ENCODE measurements around the gene PAM.

Gene PAM

DNA sequence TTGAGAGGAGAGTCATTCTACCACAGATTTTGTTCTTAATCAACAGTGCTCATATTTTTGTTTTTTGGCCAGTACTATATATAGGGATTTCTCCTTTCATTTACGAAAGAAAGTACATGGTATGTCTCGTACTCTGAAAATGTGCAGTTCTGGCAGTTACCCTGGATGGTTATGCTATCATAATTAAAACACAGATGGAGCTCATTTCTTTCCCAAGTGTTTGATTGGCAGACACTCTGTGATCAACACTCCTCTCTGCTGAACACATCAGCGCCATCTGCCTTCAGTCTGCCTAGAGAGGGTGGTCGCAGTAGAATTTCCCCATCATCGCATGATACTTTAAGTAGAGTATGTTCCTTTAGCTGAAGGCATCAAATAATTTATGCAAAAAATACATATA, 64.5 kb downstream of the PAM start:
- no peak overlapping the region for H3K27ac ChIP-seq (ENCODE audit: poor library complexity, severe bottlenecking)
- TF ChIP-seq CTCF (IDR thresholded peaks at IDR 0.05; ENCODE audit: poor library complexity, severe bottlenecking): peak; percentile 22
- H3K4me1 ChIP-seq (ENCODE audit: insufficient read depth, poor library complexity, severe bottlenecking): no peaks in the 10 kb centered on the region
- H3K9me3 ChIP-seq (ENCODE audit: severe bottlenecking): no peaks in the 10 kb centered on the region
- DNase-seq (ENCODE audit: low spot score) (no peak), ATAC-seq (ENCODE audit: low read depth) (no peak)
- no peaks in the 10 kb centered on the region for H3K27me3 ChIP-seq (ENCODE audit: insufficient read depth, poor library complexity, severe bottlenecking)
- no peak overlapping the region for H3K4me3 ChIP-seq (ENCODE audit: severe bottlenecking)
- H3K36me3 ChIP-seq (ENCODE audit: low read depth): peaks cover 7% of the 10 kb centered on the region; the same call in 1 of the 2 replicates

- H3K9me3 ChIP-seq (ENCODE audit: severe bottlenecking): no peaks in the 10 kb centered on the region
- DNase-seq (ENCODE audit: low spot score): no peak
Measured at GRCh38 chr5:102823441-102823874, 68.4 kb downstream of the PAM start.

DNA sequence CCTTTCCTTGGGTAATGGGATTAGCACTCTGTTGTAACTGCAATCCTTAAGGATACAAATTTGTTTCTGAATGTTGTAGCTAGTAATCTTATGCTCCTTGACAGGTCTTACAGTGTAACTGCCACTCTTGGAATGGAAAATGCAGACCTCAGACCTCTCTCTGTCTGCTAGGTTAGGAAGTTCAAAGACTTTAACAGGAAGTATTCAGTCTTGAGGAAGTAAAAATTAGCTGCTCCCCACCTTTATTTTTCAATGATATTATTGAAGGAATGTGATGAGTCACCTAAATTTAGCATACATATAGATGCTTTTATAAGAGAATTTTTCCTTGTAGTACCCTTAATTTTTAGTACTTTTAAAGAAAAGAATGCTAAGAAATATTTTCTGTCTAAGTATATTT, 71.5 kb downstream of the PAM start:
- no peak for TF ChIP-seq CTCF (IDR thresholded peaks at IDR 0.05; ENCODE audit: poor library complexity, severe bottlenecking)
- DNase-seq (ENCODE audit: low spot score) (no peak), ATAC-seq (ENCODE audit: low read depth) (peak; percentile 57; the same call in 1 of the 3 replicates)
- Histone ChIP-seq H3K36me3 (ENCODE audit: low read depth) (peaks cover 6% of the 10 kb centered on the region; the same call in 1 of the 2 replicates), H3K27me3 (ENCODE audit: insufficient read depth, poor library complexity, severe bottlenecking) (no peaks in the 10 kb centered on the region), H3K27ac (ENCODE audit: poor library complexity, severe bottlenecking) (peak overlapping the region; percentile 14), H3K9me3 (ENCODE audit: severe bottlenecking) (no peaks in the 10 kb centered on the region), H3K4me3 (ENCODE audit: severe bottlenecking) (no peak overlapping the region), H3K4me1 (ENCODE audit: insufficient read depth, poor library complexity, severe bottlenecking) (peaks cover 14% of the 10 kb centered on the region)

More at GRCh38 chr5:102823441-102823874, 68.4 kb downstream of the PAM start:
- no peaks in the 10 kb centered on the region for H3K27me3 ChIP-seq (ENCODE audit: insufficient read depth, poor library complexity, severe bottlenecking)
- H3K27ac ChIP-seq (ENCODE audit: poor library complexity, severe bottlenecking): no peak overlapping the region
- no peak for TF ChIP-seq CTCF (IDR thresholded peaks at IDR 0.05; ENCODE audit: poor library complexity, severe bottlenecking)
- H3K4me3 ChIP-seq (ENCODE audit: severe bottlenecking): no peak overlapping the region
- peaks cover 11% of the 10 kb centered on the region for H3K4me1 ChIP-seq (ENCODE audit: insufficient read depth, poor library complexity, severe bottlenecking)
- peaks cover 7% of the 10 kb centered on the region; the same call in 1 of the 2 replicates for H3K36me3 ChIP-seq (ENCODE audit: low read depth)
- no peak for ATAC-seq (ENCODE audit: low read depth)

DNA sequence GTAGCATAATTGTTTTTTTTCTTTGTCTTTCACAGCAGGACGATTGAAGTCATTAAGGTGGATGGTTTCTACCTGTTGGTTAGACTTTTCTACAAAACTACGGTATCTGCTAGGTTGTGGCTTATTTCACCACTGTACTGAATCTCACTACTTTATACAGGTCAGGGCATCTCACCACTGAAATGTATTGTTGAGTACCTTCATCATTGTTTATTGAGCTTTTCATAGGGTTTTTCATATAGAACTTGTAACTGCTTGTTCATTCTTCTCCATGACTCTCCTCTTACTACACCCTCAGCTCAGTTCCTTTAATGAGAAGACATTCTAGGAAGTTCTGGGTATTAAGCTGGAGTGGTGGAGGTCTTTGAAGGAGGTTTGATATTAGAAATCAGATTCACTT, 75.1 kb downstream of the PAM start:
- Histone ChIP-seq H3K27ac (ENCODE audit: poor library complexity, severe bottlenecking) (no peak overlapping the region), H3K27me3 (ENCODE audit: insufficient read depth, poor library complexity, severe bottlenecking) (no peaks in the 10 kb centered on the region), H3K4me1 (ENCODE audit: insufficient read depth, poor library complexity, severe bottlenecking) (peaks cover 14% of the 10 kb centered on the region), H3K9me3 (ENCODE audit: severe bottlenecking) (no peaks in the 10 kb centered on the region), H3K4me3 (ENCODE audit: severe bottlenecking) (no peak overlapping the region), H3K36me3 (ENCODE audit: low read depth) (peaks cover 3% of the 10 kb centered on the region; the same call in 1 of the 2 replicates)
- no peak for DNase-seq (ENCODE audit: low spot score)
- no peak; the same call in 2 of the 3 replicates for ATAC-seq (ENCODE audit: low read depth)
- TF ChIP-seq CTCF (IDR thresholded peaks at IDR 0.05; ENCODE audit: poor library complexity, severe bottlenecking): no peak

GRCh38 chr5:102832445-102832844, 77.3 kb downstream of the PAM start:
- Histone ChIP-seq H3K27me3 (ENCODE audit: insufficient read depth, poor library complexity, severe bottlenecking) (no peaks in the 10 kb centered on the region), H3K4me3 (ENCODE audit: severe bottlenecking) (no peak overlapping the region), H3K36me3 (ENCODE audit: low read depth) (peaks cover 3% of the 10 kb centered on the region; the same call in 1 of the 2 replicates), H3K4me1 (ENCODE audit: insufficient read depth, poor library complexity, severe bottlenecking) (peaks cover 3% of the 10 kb centered on the region), H3K9me3 (ENCODE audit: severe bottlenecking) (no peaks in the 10 kb centered on the region), H3K27ac (ENCODE audit: poor library complexity, severe bottlenecking) (no peak overlapping the region)
- no peak for DNase-seq (ENCODE audit: low spot score)
- no peak for ATAC-seq (ENCODE audit: low read depth)
- no peak for TF ChIP-seq CTCF (IDR thresholded peaks at IDR 0.05; ENCODE audit: poor library complexity, severe bottlenecking)
